Right lung (tissue), 5 donors: ENCODE data around the gene CCDC180. TPM values are rescaled to one million over a fixed set of nuclear protein-coding genes. Genes with fewer than 3 reads are reported as not detected.
"Not testable (repeated sequence)": the region's sequence is repeated elsewhere in the genome, so short reads cannot be mapped to it uniquely, and the experiment has no call there.

Source experiments
- DNase-seq, 2 donors: peaks; one replicate each; pipeline ENCODE4 v3.0.0-alpha.2; 2013
- polyA plus RNA-seq, 5 donors: library from polyadenylated mRNA; unstranded; fragments of 120-200 nt; gene quantifications; one replicate each; pipeline versions ENCODE4 v1.2.1 to v1.2.3, GENCODE V29; 2013; ENCODE audit warnings: inconsistent platforms in 1 of 5, low replicate concordance in 1 of 5; ENCODE audit not compliant: insufficient read length in 5 of 5, insufficient read depth in 1 of 5

The CCDC180 gene
- polyA plus RNA-seq, 5 donors = 19.0 to 32.5 (median 25.4) TPM

- DNase-seq = no peak
Observed at GRCh38 chr9:97310023-97310422, 2.6 kb downstream of the CCDC180 start.

DNA sequence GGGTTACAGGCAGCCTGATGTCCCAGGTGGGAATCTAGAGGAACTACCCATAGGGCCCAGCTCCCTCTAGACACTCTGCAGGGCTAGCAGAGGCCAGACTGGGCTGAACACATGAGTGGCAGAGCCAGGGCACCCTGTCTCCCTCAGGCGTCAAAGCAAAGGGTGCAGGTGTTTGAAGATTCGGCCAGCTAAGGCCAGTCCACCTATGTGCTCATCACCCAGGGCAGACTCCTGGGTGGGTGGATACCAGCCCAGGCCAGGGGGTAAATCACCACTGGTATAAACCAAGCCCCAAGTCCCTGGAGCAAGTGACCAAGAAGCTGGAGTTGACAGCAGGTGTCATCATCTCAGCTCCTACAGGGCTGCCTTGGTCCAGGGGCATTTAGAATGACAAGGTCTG is 3.4 kb downstream of the CCDC180 start:
- no peak for DNase-seq

GRCh38 chr9:97311798-97312500 is 4.5 kb downstream of the CCDC180 start:
- DNase-seq = no peak

GRCh38 chr9:97312556-97312955 is 5.1 kb downstream of the CCDC180 start:
- no peak for DNase-seq

DNA sequence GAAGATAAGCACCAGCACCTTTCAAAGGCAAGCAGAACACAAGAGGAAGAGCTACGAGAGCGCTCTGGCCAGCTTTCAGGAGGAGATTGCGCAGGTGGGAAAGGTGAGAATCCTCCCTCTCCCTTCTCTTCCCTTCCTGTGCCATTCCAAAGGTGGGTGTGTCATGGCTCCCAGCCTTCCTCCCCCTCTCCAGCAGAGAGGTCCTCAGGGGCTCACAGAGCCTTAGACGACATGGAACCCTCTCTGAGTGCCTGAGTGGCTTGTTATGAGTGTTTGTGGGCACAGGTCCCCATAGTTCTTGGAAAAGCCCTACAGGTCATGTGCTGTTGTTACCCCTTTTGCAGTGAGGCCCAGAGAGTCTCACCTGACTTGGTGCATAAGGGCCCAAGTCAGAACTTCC is 5.8 kb downstream of the CCDC180 start:
- no peak for DNase-seq

- DNase-seq = no peak
Observed at GRCh38 chr9:97313746-97314145, 6.3 kb downstream of the CCDC180 start.

GRCh38 chr9:97314503-97314902 is 7.0 kb downstream of the CCDC180 start:
- DNase-seq = no peak

- DNase-seq = no peak
Observed at GRCh38 chr9:97315550-97315949, 8.1 kb downstream of the CCDC180 start.

- no peak for DNase-seq
Observed at GRCh38 chr9:97316904-97317303, 9.4 kb downstream of the CCDC180 start.

- DNase-seq = no peak
Observed at GRCh38 chr9:97318433-97318832, 11.0 kb downstream of the CCDC180 start.

DNA sequence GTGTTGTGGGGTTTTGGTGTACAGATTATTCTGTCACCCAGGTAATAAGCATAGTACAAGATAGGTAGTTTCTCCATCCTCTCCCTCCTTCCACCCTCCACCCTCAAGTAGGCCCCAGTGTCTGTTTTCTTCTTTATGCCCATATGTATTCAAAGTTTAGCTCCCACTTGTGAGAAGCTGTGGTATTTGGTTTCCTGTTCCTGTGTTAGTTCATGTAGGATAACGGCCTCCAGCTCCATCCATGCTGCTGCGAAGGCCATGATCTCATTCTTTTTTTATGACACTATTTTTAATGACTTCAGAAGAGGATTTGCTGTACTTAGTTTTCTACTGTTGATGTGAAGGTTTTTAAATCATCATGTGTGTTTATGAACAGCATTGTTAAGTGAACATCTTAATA is 11.9 kb downstream of the CCDC180 start:
- DNase-seq = no peak

DNA sequence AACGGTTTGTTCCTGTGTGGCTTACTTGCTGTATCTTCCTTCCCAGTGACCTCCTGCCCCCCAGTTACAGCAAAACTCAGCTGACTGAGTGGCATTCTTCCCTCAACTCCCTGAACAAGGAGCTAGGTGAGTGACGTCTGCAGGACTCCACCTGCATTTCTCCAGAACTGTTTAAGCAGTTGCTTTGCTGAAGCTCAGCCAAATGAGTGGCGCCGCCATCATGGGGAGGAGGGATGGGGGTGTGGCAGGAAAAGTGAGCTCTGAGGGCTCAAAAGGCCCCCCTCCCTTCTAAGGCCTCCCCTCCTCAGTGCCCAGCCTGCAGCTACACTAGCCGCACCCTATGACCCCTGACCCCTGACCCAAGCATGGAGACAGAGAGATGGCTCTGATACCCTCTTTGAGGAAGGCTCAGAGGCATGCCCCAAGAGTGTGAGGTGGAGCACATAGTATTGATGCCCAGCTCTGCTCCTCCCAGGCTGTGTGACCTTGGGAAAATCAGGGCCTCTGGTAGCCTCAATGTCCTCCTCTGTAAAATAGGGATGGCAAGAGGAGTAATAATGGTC is 12.7 kb downstream of the CCDC180 start:
- DNase-seq = no peak

- DNase-seq = no peak
Observed at GRCh38 chr9:97321251-97321650, 13.8 kb downstream of the CCDC180 start.

- DNase-seq = no peak
Observed at GRCh38 chr9:97321691-97322090, 14.2 kb downstream of the CCDC180 start.

- no peak for DNase-seq
Observed at GRCh38 chr9:97322105-97322504, 14.6 kb downstream of the CCDC180 start.

GRCh38 chr9:97324954-97325353 is 17.5 kb downstream of the CCDC180 start:
- no peak for DNase-seq

- no peak for DNase-seq
Observed at GRCh38 chr9:97327562-97327961, 20.1 kb downstream of the CCDC180 start.

DNA sequence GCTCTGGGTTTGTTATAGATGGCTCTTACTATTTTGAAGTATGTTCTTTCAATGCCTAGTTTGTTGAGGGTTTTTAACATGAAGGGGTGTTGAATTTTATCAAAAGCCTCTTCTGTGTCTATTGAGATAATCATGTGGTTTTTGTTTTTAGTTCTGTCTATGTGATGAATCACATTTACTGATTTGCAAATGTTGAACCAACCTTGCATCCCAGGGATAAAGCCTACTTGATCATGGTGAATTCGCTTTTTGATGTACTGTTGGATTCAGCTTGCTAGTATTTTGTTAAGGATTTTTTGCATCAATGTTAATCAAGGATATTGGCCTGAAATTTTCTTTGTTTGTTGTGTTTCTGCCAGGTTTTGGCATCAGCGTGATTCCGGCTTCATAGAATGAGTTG is 25.5 kb downstream of the CCDC180 start:
- no peak for DNase-seq

DNA sequence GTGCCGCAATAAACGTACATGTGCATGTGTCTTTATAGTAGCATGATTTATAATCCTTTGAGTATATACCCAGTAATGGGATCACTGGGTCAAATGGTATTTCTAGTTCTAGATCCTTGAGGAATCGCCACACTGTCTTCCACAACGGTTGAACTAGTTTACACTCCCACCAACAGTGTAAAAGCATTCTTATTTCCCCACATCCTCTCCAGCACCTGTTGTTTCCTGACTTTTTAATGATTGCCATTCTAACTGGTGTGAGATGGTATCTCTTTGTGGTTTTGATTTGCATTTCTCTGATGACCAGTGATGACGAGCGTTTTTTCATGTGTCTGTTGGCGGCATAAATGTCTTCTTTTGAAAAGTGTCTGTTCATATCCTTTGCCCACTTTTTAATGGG is 28.2 kb downstream of the CCDC180 start:
- not testable (repeated sequence) for DNase-seq

DNA sequence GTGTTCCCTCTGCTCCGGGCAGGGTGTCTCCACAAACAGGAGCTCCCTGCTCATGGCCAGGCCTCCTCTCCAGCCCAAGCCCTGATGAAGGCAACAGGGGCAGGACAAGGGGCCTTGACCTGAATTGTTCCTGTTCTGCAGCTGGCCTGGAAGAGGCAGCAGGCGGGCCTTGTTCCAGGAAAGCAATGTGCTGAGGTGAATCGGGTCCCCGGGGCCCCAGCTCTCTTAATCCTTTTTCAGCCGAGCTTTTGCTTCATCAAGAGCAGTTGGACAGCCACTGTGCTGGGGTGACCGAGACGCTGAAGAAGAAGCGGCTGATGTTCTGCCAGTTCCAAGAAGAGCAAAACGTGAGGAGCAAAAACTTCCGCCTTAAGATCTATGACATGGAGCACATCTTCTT is 41.4 kb downstream of the CCDC180 start:
- no peak for DNase-seq

DNA sequence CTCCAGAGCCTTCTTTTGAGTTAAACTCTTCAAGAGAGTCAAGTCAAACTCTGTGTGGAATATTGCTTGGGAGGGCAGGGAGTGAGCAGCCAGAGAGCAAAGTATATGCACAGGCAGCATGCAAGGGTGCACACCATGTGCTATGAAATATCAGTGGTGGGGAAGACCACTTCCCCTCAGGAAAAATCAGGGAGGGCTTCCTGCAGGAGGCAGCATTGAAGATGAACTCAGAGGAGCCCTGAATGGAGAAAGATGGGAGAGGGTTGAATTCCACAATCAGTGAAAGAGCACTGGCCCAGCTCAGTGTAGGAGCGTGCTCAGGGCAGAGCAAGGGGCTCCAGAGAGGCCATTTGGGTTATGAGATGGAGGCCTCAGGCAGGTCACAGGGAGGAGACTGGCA is 41.9 kb downstream of the CCDC180 start:
- DNase-seq = no peak

- DNase-seq = no peak
Observed at GRCh38 chr9:97354637-97355036, 47.2 kb downstream of the CCDC180 start.

GRCh38 chr9:97357056-97357455 is 49.6 kb downstream of the CCDC180 start:
- no peak for DNase-seq
